GM23338 (cell line): ENCODE results near the gene LACRT.

Source experiments
- EZH2 ChIP-seq: fragments of 200-600 bp; sonication (generic); IDR thresholded peaks from one replicate; pipeline ENCODE4 v1.8.0; 2017; ENCODE audit warnings: antibody characterized with exemption, mild to moderate bottlenecking, low read depth; ENCODE audit not compliant: unreplicated experiment
- EZH2phosphoT487 ChIP-seq: fragments of 200-600 bp; sonication (generic); IDR thresholded peaks from one replicate; pipeline ENCODE4 v1.8.1; 2018; ENCODE audit warnings: antibody characterized with exemption; ENCODE audit not compliant: unreplicated experiment
- NANOG ChIP-seq: IDR thresholded peaks from 2 replicates; pipeline ENCODE4 v1.6.1; 2016; ENCODE audit warnings: antibody characterized with exemption, borderline replicate concordance
- POLR2AphosphoS5 ChIP-seq: IDR thresholded peaks from 2 replicates; pipeline ENCODE4 v1.6.1; 2016; ENCODE audit warnings: antibody characterized with exemption, low read depth
- REST ChIP-seq: IDR thresholded peaks from one replicate; pipeline ENCODE4 v1.6.1; 2018; ENCODE audit warnings: antibody characterized with exemption; ENCODE audit not compliant: unreplicated experiment
- ZNF114 ChIP-seq: fragments of 250-450 bp; sonication (Bioruptor Pico); IDR thresholded peaks from 2 replicates; pipeline ENCODE4 v1.5.0; 2020; ENCODE audit warnings: mild to moderate bottlenecking, moderate library complexity
- TF ChIP-seq, protein P1 (sequence below), 2 experiments: fragments of 200-600 bp in 1 of 2; sonication (generic) in 1 of 2; conservative IDR thresholded peaks; 2 replicates each; pipeline versions ENCODE4 v1.5.1 to v1.6.1; 2016 to 2017; ENCODE audit warnings: antibody characterized with exemption in 2 of 2, low read depth in 2 of 2, mild to moderate bottlenecking in 2 of 2, moderate library complexity in 1 of 2
- TF ChIP-seq, protein P2 (sequence below): IDR thresholded peaks from 2 replicates; pipeline ENCODE4 v1.6.1; 2016; ENCODE audit warnings: antibody characterized with exemption

GRCh38 chr12:54595471-54595870, 39.2 kb downstream of the LACRT start:
- TF ChIP-seq, protein P1, sequence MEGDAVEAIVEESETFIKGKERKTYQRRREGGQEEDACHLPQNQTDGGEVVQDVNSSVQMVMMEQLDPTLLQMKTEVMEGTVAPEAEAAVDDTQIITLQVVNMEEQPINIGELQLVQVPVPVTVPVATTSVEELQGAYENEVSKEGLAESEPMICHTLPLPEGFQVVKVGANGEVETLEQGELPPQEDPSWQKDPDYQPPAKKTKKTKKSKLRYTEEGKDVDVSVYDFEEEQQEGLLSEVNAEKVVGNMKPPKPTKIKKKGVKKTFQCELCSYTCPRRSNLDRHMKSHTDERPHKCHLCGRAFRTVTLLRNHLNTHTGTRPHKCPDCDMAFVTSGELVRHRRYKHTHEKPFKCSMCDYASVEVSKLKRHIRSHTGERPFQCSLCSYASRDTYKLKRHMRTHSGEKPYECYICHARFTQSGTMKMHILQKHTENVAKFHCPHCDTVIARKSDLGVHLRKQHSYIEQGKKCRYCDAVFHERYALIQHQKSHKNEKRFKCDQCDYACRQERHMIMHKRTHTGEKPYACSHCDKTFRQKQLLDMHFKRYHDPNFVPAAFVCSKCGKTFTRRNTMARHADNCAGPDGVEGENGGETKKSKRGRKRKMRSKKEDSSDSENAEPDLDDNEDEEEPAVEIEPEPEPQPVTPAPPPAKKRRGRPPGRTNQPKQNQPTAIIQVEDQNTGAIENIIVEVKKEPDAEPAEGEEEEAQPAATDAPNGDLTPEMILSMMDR (conservative IDR thresholded peaks at IDR 0.05; ENCODE audit: low read depth in 2 of 2): no peak
- no peak for TF ChIP-seq EZH2
- TF ChIP-seq EZH2phosphoT487: no peak
- TF ChIP-seq, protein P2, sequence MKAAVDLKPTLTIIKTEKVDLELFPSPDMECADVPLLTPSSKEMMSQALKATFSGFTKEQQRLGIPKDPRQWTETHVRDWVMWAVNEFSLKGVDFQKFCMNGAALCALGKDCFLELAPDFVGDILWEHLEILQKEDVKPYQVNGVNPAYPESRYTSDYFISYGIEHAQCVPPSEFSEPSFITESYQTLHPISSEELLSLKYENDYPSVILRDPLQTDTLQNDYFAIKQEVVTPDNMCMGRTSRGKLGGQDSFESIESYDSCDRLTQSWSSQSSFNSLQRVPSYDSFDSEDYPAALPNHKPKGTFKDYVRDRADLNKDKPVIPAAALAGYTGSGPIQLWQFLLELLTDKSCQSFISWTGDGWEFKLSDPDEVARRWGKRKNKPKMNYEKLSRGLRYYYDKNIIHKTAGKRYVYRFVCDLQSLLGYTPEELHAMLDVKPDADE: no peak
- TF ChIP-seq POLR2AphosphoS5: no peak
- TF ChIP-seq REST: no peak
- no peak for TF ChIP-seq NANOG
- TF ChIP-seq ZNF114 (CRISPR knock-in tag): no peak
